Activated CD4-positive, alpha-beta T cell treated with anti-CD3 and anti-CD28 coated beads, Interleukin-10, Interleukin-2, amounts not matched to agents 100 ng/mL and 50 ng/mL, durations not matched to agents 16 hours and 8 hours (primary cell): ENCODE measurements around the gene ZDHHC13.

Source experiments
- DNase-seq: peaks from one replicate; pipeline ENCODE4 v3.0.0-alpha.2; 2020

ZDHHC13 gene

DNA sequence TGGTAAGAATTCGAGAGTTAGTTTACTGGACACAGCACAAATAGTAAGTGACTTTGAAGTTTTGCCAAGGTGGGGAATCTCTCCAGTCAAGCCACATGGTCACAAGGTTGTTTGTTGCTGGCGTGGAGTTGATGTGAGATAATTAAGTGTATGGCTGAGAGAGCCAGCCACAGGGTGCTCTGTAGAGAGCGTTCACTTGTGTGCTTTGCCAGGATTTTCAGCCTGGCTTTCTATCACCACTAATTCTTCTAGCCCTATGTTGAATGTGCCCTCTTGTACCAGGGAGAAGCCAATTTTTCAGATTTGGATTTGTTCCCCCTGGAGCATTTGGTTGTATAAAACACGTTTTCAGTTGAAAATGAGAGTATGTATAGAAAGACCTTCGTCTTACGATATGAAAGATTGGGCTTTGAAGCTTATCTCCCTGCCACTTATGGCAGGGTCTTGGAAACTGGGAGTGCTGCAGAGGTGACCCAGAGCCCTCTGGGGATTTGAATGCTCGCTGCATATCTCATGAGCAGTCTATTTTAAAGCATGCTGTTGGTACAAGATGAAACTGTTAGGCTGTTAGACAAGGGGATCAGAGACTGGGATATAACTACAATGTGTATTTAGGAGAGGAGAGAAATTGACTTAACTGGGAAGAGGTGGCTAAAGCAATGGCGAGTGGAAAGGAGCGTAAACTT lies 56.2 kb downstream of the ZDHHC13 start:
- no peak for DNase-seq

DNA sequence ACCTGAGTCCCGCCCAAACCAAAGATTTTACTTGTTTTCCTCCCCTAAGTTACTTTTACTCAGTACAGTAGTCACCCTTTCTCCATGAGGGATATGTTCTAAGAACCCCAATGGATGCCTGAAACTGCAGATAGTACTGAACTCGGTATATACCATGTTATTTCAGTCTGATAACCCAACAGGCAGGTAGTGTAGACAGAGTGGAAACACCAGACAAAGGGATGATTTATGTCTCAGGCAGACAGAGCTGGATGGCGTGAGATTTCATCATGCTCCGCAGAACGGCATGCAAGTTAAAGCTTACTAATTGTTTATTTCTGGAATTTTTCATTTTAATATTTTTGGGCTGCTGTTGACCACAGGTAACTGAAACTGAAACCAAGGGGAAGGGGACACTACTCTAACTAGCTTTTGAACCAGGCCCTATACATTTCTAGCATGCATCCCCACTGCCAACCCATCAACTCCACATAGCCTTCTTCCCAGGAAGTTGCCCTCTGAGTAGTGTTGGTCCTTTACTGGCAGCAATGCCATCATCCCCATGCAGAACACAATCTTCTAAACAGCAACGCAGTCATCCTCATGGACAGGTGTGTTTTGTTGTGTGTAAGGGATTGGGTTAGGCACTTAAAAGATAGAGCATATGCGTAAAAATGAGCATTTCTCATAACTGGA lies 57.1 kb downstream of the ZDHHC13 start:
- DNase-seq, result no peak

DNA sequence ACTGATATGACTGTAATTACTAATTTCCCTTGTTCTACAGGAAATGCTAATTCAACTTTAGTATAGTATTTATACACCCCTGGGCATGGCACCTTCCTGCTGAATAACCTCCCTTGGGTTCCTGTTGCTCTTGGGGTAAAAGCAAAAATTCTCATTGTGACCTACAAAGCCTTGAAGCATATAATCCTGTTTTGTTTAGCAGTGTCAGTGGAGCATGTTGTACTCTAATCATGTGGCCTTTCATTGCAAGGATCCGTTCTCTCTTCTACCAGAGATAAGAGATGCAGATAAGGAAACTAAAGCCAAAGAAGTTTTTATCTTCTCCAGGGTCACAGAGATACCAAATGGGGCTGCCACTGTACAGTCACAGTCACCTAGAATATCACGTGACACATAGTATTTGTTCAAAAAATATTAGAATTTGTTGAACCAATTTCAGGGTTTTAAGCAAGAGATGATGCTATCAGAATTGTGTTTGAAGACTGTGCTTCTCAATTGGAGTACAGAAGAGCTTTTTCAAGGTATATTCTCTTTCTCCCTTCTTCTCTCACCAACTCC lies 59.7 kb downstream of the ZDHHC13 start:
- peak; percentile 5 for DNase-seq

DNA sequence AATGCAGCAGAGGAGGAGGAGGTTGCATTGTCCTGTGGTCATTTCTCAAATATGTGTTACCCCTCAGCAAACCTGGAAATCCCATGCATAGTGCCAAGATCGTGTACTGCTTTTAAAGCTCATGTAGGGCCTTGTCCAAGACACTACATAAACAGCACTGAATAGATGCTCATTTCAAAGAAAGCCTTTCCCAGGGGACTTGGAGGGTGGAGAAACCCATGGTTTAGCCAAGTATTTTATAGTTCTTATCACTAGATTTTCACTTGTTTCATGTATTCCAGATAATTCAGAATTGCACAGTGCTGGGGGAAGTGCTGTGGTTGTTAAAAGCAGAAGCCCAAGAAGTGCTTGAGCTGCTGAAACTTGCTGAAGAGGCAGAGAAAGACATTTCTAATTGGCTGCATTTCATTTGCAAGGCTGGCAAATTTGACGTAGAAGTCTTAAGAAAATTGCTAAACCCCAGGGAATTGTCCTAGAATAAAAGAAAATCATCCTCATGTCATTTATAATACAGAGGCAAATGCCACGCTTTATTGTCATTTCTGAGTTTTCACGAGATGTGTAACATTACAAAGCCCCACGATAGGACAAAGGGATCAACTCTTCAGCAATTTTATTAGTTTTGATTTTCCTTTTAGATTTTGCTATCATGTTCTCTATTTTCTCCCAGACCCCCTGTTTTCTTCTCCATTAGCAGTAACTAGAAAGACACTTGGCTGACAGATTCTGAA lies 64.7 kb downstream of the ZDHHC13 start:
- no peak for DNase-seq

DNA sequence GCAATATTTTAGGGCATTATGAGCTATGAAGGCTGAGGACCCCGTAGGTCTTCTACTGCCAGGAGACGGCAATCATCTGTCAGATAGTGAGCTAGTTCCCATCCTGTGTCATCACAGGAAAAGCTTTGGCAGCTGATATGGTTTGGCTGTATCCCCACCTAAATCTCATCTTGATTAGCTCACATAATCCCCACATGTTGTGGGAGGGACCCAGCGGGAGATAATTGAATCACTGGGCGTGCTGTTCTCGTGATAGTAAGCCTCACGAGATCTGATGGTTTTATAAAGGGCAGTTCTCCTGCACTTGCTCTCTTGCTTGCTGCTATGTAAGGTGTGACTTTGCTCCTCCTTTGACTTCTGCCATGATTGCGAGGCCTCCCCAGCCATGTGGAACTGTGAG lies 66.7 kb downstream of the ZDHHC13 start:
- no peak for DNase-seq

DNA sequence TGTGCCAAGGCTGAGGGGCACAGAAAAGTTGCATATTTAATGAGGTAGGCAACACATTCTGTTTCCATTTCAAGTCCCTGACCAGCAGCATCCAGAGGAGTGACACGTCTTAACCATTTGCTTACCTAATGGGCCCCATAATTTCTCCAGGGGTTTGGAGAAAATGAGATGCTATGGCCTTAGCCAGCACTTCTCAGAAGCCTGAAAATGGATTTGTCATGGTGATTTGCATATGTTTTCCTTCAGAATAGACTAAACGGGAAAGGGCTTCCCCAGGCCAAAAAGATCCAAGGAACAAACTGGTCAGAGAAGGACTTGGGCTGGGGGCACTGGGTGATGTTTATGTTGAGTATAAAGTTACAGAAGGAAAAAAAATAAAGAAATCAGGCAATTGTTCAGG lies 68.1 kb downstream of the ZDHHC13 start:
- no peak for DNase-seq

DNA sequence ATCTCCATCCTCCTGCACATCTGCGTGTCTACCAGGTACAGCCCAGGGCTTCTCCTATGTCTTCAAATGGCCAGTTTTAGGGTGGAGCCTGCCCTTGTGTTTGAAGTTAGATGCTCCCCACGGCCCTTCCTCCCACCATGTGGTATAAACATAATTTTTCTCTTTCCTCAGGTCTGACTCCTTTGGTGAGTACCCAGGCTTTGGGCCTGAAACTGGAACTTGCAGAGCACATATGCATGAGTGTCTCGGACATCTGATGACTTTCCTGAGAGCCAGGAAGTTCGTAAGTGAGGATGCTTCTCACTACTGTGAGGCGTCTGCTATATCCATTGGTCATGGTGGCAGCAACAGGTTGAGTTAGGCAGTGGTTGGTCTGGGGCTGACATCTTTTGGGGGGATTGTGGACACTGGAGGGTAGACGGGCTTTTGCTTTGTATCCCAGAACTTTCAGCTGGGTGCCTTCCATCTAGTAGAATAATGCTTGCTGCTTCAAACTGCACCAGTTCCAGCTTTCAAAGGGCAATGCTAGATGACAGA lies 68.6 kb downstream of the ZDHHC13 start:
- no peak for DNase-seq

DNA sequence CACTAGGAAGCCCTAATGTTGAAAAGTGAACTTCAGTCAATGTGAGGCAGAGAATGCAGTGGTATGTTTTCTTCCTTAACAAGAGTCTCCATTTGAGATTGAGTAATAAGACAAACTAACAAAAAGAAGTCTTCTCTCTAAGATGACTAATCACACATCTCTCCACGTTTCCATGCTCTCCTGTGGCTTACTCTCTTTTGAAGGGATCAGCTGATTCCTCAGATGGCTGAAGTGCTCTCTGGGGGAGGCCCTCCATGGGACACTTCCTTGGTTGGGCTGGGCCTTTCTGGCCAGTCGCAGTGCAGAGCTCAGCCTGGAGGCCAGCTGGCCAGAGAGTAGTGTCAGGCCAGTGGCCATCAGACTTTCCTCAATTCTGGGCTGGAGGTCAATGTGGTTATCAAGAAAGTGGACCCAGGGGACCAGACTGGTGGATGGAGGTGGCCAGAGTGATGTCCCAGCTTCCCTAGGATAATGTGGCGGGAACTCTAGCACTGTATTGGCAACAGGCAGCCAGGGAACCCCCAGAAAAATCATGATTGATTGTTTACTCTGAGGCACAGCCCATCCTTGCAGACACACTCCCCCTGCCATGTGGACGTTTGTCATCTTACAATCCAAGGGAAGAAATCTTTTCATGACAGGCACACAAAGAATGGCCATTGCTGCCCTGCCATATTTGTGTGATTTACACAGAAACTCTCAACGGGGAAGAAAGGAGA lies 70.3 kb downstream of the ZDHHC13 start:
- DNase-seq, result no peak

DNA sequence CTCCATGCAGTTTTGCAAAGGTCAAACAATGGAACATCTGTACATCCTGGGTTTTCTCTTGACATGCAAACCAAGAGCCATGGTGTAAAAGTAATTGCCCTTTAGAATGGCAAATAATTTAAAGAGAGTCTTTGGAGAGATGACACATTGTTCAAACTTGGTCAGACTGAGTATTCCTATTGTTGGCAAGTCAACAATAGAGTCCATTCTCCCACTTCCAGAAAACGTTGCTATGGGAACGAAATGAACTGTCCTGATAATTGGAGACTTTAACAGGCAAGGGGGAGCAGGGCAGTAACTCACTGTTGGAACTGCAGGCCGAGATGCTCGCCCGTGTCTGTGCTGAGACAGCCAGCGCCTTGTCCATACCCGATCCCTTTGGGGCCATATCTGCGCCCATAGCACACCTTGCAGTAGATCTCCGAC lies 70.9 kb downstream of the ZDHHC13 start:
- no peak for DNase-seq

DNA sequence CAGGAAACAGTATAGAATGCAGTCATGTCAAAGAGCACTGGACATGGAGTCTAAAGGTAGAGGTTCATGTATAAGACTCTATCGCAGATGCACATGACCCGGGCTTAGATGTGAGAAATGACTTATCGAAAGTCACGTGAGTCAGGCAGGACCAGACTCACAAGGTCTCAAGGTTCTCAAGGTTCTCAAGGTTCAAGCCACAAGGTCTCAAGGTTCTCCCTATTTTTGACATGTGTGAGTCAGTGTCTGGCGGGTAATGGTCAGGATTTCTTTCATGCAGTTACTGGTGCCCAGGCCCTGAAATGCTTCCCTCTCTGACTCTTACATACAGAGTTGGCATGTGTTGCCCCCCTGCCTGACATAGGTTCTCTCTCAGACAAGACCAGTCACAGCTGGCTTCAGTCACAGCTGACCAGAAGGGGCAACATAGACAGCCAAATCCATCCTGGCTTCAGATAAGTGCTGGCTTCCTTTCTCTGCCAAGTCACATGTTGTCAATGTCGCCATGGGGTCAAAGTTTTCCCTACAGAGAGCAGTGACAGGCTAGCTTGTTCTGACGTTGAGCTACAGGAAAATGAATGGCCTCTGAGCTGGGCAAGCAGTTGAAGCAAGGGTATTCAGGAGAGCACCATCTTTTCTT lies 74.7 kb downstream of the ZDHHC13 start:
- no peak for DNase-seq

DNA sequence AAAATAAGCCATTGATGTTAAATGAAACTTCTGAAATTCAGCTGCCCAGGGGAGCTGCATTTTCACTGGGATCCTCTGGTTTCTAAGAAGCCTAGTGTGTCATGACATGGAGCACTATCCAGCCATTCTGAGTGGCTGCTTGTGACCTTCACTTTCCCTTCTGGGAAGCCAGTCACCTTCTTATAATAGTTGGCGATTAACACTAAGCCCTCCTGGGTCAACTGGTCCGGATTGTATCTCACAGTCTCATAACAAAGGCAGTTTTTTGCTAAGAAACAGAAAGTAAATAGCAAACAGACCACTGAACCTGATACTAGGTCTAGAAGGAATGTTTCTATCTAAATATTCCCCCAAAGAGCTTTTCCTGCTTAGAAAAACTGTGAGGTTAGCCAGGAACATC lies 76.9 kb downstream of the ZDHHC13 start:
- DNase-seq, result no peak

DNA sequence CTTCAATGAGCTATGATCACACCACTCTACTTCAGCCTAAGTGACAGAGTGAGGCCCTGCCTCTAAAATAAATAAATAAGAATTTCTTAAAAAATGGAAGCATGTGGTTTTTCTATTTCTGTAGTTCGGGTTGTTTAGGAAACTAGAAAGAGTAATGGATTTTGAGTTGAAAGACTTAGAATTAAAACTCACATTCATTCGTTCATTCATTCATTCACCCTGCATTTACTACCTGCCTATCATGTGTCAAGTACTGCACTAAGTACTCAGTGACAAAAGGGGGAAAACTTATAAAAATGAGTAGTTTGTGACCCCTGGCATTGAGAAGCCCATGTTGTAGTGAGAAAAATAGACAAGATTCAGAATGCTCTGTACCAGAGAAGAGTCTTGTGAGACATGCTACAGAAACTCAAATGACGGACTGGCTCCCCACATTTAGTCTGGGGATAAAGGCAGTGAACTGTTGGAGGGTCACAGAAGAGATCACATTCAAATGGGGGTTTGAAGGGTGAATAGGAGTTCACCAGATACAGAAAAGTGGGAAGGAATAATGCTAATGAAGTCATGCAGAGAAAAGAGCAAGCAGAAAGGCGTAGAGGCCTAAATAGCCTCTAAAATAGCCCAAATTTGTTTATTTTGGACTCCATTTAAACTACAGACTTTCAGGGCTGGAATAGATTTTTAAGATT lies 77.8 kb downstream of the ZDHHC13 start:
- DNase-seq, result no peak

DNA sequence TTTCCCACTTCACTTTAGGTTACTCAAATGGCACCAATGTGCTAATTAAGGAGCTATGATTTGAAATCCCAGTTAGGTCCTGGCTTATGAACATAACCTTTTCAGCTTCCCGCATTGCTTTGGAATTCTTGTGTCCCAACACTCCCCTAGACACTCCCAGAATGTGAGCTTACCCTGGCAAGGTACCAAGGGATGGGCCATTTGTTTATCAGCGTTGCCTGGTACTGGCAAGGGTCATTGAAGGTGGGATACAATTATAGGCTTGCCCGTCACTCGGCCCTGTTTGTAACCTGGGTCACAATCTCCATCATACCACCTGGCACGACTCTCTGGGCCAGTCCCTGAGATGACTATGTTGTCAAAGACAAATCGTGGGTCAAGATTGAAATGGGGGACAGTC lies 79.5 kb downstream of the ZDHHC13 start:
- DNase-seq, result no peak

DNA sequence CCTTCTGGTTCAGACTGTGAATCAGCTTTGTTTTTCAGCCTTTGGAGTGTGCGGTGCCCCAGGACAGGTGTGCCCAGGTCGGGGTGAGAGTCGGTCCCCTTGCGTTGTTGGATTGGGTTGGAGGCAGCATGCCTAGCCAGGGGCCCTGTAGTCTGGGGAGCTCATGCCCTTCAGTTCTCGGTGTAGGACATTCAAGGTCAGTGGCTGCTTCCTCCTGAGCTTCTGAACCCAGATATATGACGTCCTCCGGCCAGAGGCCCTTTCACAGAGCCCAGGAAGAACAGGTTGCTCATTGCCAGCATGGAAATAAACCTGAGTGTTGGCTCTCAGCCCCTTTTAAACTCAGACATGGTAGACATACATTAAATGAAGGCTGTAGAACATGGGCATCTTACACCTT lies 82.1 kb downstream of the ZDHHC13 start:
- no peak for DNase-seq

DNA sequence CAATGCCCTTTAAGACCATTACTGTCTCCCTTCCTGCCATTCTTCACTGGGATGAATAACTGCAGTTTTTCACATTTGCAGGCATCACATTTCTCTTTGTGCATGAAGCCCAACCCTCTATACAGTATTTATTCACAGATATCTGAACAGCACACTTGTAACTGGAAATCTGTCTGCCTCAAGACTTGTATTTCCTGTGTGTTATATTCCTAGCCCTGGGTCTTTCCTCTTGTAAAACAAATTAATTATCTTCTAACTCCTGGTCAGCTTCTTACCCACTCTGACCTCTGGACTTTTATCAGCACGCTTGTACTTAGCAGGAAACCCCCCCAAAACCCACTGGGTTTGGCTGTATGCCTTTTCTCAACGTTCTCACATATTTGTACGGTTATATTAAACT lies 82.8 kb downstream of the ZDHHC13 start:
- no peak for DNase-seq

DNA sequence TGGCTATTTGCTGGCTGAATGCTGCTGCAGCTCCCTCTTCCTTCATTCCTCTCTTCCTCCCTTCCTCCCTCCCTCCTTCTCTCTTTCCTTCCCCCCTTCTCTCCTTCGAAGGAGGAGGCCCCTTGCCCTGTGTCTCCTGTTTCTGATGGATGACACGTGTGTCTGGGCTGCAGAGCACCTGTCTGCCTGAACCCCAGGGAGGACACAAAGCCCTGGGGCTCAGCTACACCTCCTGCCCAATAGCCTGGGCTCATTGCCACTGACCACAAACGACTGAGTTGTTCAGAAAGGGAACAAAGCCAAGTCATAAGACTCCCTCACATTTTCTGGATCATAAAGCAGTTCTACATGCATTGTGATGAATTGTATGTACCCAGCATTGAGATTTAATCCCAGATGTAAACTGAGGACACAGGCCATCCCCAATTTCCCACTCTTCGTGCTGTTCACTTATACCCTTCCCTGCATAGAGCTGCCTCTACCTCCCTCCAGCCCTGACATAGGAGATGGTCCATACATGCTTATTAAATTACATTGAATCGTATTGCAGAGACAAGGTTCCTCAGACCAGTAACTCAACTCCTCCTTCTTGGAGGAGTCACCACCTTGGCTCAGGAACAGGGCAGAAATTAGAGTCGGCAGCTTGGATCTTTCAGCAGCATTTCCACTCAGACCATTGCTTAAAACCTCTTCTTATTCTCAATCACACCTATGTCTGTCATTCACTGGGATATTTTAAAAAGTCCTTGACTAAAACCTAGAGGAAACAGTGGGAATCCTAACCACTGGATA lies 83.6 kb downstream of the ZDHHC13 start:
- DNase-seq, result no peak

DNA sequence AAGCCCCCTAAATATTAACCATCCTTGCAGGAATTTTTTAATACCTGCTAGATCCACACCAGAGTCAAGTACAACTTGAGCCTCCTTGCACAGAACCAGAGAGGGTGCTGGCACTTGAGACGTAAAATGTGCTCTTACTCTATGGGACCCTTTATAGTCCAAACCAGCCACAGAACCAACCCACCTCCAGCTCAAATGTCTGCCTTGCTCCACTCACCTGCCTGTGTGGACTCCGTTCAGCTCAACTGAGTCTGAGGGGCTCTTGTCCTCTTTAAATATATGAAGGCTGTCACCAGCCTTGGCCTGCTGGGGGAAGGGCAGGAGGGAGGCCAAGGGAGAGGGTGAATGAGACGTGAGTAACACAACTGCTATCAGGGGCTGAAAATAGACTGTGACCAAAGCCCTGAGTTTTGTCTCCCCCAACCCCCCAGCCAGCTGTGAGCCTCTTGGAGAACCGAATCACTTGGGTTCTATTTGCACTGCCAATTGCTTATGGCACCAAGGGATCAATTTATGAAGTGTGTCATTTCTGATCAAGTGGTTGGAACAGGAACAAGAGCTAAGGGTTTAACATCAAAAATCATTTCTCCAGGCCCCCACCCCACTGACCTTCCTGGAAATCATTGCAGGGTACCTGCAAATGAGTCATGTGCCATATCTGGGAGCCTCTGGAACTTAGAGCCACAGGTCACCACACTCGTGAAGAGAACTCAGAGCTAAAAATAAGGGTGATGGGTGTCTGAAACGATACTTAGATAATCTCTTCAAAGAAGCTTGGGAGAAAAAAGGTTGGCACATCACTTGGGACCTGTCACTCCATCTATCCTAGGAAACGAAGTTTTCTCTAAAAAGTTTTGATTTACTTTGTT lies 85.0 kb downstream of the ZDHHC13 start, which contains the start of gene CSRP3:
CSRP3 (minus strand) TSS at position 247 of the 869 bp plus-strand sequence. CDS start 9,535 bp downstream, outside the sequence.
- DNase-seq, result no peak

DNA sequence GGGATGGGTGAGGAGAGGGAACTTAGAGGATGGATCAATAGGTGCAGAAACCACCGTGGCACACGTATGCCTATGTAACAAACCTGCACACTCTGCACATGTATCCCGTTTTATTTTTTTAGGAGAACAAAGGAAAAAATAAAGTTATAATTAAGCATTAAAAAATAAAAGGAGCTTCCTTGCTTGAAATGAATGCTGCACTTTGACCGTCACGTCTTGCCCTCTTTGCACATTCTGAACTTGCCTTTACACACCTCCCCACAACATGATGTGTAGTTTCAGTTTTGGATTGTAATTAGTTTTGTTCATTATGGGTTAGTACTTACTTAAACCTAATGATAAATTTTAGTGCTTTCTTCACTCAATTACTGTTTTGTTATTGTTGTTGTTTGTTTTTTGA lies 87.9 kb downstream of the ZDHHC13 start:
- DNase-seq, result no peak

DNA sequence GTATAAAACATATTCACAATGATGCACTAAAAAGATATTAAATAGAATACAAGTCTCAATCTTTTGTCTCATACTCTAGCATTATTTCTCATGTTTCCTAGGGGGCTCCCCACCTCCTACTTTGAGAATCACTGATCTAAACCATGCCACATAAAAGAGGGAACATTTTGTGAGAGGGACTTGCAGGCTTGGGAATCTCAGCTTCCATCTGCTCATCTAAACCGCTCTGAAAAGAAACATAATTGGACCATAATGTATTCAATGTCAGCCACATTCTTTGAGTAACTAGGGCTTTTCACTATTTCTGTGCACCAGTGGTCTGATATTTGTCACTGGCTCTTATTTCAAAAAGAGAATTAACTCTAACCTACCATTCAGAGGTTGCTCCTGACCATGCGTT lies 91.2 kb downstream of the ZDHHC13 start:
- DNase-seq, result no peak
